Cardiac atrium fibroblast (primary cell): ENCODE results near the gene MSTO1. TPM values are rescaled to one million over a fixed set of nuclear protein-coding genes. Genes with fewer than 3 reads are reported as not detected.

Experiments used
- total RNA-seq: library from RNA; depleted of rRNA; stranded (reverse); fragments of >200 nt; gene quantifications from 2 replicates; pipeline ENCODE4 v1.2.3, GENCODE V29; 2015

Gene MSTO1
- total RNA-seq: 12.2 and 12.5 TPM in 2 replicates

GRCh38 chr1:155609515-155610256 lies at the start of gene MSTO1:
TSS of gene MSTO1 (plus strand) at chr1:155610218. CDS start at chr1:155610249, 31 bp downstream.

GRCh38 chr1:155562581-155563376 lies 47.2 kb upstream of the MSTO1 start, which contains the start of gene ASH1L:
TSS of gene ASH1L (minus strand) at chr1:155562803. CDS start at chr1:155521519, 41,284 bp downstream.

Other genes starting within 250 kb of the MSTO1 start
- 25.4 and 27.4 TPM in 2 replicates for gene ASH1L, start 47.4 kb upstream of the MSTO1 start, total RNA-seq
- gene YY1AP1, start 78.6 kb downstream of the MSTO1 start, total RNA-seq: 32.5 and 46.5 TPM in 2 replicates
- 77.6 and 112 TPM in 2 replicates for gene DAP3, start 78.9 kb downstream of the MSTO1 start, total RNA-seq
- 17.8 and 19.5 TPM in 2 replicates for gene GON4L, start 247.0 kb downstream of the MSTO1 start, total RNA-seq
- 6.0 and 9.6 TPM in 2 replicates for gene SYT11, start 249.3 kb downstream of the MSTO1 start, total RNA-seq